SKM-1 treated with dmso at 0.1 percent for 144 hours (cell line): Measurements from ENCODE around the gene TMEM185A.
A peak's percentile ranks its signal among the peaks of the same experiment; 100 is the strongest.
"Not testable (repeated sequence)": the region's sequence is repeated elsewhere in the genome, so short reads cannot be mapped to it uniquely, and the experiment has no call there.

Experiments used
- DNase-seq: peaks from one replicate; lab custom pipeline; 2025; ENCODE audit not compliant: unreplicated experiment; lab: John Stamatoyannopoulos, UW

TMEM185A gene

DNA sequence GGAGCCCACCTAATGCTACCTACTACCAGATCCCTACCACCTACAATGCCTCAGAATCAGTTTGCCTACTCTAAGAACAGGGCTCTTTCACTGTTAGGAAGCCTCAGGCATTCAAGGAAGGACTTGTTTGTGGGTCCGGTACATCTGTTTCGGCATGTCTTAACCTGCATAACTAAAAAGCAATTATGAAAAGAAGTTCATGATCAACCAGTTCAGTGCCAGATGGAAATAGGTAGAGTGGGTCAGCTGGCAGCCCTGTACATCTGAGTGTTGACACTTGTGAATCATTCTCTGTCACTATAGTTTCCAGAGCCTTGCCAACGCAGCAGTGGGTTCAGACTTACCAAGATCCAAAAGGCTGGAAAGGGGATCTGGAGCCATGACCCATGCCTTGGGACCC, 3.3 kb downstream of the TMEM185A start:
- no peak for DNase-seq

DNA sequence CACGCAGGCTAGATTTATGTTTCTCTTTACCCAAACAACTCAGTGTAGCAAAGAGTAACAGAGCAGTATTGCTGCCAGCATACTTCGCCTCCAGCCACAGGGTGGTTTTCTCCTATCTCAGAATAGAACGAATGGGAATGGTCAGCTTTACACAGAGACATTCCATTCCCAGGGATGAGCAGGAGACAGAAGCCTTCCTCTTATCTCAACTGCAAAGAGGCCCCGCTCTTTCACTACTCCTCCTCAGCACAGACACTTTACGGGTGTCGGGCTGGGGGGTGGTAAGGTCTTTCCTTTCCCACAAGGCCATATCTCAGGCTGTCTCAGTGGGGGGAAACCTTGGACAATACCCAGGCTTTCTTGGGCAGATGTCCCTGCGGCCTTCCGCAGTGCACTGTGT, 4.8 kb downstream of the TMEM185A start:
- not testable (repeated sequence) for DNase-seq

- DNase-seq: not testable (repeated sequence)
These were observed 11.9 kb downstream of the TMEM185A start for GRCh38 chrX:149619662-149620061.

DNA sequence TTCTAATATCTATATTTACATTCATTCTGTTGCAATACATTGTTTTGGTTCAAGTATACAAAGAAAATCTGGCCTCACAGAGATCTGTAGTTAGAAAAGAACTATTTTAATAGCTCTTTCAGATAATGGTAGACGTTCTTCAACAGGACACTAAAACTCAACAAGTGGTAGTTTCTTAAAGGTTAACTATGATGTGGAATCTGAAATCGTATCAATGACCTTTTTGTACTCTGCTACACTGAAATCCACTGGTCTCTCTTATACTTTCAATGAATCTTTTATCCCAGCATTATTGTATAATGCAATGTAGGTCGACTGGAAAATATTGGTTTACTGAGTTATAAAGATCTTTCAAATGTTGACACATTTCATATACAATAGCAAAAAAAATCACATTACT, 12.7 kb downstream of the TMEM185A start:
- DNase-seq: no peak

DNA sequence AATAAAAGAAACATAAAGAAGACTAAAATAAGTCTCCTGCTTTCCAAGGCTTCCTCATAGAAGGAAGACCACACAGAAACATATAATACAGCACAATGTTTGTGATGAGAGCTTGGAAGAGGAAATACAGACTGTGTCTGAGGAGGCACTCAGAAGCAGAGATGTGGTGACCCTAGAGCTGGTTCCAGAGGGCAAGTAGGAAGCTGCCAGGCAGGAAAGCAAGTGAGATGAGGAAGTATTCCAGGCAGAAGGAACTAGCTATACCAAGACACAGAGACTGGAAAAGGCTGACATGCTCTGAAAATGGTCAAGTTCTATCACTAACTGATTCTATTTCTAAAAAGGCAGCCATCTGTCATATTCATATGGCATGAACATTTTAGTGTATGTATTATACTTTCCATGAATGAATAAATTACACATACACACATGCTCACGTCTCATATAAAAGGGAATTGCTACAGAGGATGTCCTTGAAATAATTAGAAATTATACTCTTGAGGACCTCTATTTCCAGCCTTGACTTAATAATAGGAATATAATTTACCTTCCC, 19.9 kb downstream of the TMEM185A start:
- no peak for DNase-seq

DNA sequence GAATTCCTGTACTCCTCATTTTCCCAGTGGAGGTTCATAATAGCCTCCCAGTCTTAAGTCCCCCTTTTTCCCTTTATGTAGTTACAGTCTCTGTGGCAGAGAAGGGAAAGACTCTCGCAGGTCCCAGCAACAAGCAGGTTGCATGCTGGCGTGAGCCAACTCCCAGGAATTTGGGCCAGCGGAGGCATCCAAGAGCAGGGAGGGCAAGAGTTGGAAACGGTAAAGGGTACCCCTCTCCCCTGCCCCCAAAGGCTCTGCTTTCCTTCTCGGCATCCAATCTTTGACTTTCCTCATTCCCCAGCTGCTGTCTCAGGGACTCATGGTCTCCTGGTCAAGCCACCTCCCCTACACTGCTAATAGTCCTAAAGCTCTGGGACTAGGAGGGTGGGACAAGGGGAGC, 21.1 kb downstream of the TMEM185A start:
- no peak for DNase-seq

GRCh38 chrX:149607699-149608098, 23.9 kb downstream of the TMEM185A start:
- DNase-seq: no peak

DNA sequence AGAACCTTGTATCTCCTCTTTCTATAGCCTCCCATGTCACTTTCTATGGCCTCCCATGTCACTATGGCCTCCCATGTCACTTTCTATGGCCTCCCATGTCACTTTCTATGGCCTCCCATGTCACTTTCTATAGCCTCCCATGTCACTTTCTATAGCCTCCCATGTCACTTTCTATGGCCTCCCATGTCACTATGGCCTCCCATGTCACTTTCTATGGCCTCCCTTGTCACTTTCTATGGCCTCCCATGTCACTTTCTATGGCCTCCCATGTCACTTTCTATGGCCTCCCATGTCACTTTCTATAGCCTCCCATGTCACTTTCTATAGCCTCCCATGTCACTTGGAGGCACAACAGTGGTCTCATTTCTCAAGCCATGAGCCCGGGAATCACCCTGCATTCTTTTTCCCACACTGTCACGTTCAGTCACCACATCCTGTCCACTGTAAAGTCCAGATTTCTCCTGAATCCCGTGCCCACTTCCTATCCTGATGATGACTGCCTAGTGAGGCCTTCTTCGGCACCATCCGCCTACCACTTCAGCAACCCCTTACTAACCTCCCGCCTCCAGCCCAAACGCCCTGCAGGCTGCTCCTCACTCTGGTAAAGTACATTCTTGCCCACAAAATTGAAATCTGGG, 26.2 kb downstream of the TMEM185A start:
- DNase-seq: not testable (repeated sequence)

DNA sequence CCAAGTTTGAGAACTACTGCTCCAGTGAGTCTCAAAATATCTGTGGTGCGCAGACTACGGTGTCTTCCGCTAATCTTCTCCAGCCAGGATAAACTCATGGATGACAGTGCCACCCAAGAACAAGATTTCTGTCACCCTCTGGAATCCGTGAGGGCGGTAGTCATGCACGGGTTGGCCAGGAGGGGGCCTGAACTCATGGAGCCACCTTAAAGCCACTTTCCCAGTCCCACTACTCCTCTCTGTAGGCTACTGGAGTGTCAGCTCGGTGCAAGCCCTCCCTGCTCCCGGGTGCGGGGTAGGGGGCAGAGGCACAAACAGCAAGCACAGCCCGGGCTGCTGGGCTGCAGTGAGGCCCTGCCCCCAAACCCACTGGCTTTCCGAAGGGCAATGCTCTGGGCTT, 33.0 kb downstream of the TMEM185A start:
- DNase-seq: not testable (repeated sequence)

DNA sequence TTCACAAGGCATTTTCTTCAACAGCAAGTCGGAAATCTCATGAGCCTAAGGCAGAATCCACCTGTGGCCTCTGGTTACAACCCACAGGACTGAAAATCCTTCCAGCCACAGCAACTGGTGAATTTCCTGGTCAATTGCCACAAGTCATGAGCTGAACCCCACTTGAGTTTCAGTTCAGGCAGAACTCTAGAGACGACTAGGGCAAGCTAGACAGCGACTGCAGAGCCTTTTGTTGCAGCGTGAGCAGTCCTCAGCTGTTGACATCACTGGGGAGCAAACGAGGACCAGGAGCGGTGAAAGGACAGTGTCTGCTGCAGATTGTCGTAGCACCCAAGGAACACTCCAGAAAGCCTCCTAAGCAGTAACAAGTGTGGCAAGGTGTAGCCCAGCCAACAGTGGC, 35.6 kb downstream of the TMEM185A start:
- not testable (repeated sequence) for DNase-seq

DNA sequence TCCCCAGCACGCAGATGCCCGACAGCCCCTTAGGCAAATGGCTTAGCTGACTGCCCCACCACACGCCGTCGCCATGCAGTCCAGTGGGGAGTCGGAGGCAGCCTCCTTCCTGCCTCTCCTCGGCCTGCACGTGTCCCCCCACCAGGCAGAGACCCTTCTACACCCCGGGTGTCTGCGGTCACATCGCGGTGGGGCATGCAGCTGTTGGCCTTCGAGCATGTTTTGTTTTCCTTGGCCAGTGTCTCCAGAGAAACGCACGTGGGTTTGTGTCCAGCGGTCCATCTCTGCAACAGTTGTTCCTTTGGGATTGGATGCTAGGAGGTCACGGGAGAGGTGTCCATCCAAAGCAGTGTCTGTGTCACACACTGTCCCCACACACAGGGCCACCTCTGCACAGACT, 36.4 kb downstream of the TMEM185A start, which contains the start of gene HSFX2:
HSFX2 (minus strand) TSS at position 101 of the 400 bp plus-strand sequence. CDS start 614 bp downstream, outside the sequence.
- not testable (repeated sequence) for DNase-seq

DNA sequence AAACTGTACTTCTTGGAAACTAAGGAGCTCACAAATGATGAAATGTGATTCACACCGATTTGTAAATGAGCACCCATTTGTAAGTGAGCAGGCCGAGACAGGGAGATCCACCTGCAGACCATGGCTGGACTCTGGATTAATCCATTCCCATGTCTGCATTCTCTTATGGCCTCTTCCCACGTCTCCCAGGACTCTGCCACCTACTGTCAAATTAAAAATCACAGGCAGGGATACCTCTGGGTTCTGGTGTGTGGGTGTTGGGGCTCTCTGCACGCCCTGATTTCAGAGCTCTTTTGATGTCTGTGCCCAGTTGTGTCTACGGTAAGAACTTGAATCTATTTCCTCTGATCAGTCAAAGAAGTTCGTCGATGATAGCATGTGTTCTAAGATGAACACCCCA, 40.6 kb downstream of the TMEM185A start:
- DNase-seq: not testable (repeated sequence)

DNA sequence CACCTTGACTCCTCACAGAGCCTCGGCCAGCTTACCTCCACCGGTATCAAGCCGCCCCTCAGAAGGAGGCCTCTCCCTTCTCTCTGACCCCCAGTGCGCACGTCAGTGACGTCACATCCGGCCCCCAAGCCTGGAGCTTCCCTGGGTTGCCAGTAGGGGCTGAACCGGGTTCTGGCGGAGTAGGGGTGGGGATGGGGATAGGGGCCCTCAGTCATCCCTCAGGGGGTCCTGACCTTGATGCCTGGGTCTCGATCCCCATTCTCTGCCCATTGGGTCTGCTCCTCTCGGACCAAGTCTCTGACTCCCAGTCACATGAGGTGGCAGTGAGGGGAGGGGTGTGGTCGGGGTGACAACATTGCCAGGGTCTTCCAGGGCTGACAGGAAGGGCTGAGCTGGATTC, 44.2 kb downstream of the TMEM185A start, which contains the start of gene MAGEA9B:
MAGEA9B (minus strand) TSS at position 101 of the 400 bp plus-strand sequence. CDS start 4,280 bp downstream, outside the sequence.
- not testable (repeated sequence) for DNase-seq

DNA sequence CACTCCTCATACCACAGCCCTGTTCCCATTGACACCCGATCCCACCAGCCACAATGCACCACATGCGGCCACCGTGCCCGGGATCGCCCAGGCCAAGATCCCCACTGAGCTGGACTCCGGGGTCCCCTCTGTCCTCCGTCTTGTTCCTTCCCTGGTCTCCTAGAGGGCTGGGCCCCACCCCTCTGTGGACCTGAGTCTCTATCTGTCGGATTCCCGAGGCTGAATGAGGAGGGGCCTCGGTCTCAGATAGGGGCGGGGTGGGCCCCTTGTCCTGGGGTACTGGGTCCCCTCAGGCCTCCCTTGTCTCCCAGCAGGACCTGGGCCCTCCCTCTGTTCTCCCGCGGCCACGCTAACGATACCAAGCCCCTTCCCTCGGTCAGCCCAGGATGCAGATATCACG, 46.0 kb downstream of the TMEM185A start:
- not testable (repeated sequence) for DNase-seq

DNA sequence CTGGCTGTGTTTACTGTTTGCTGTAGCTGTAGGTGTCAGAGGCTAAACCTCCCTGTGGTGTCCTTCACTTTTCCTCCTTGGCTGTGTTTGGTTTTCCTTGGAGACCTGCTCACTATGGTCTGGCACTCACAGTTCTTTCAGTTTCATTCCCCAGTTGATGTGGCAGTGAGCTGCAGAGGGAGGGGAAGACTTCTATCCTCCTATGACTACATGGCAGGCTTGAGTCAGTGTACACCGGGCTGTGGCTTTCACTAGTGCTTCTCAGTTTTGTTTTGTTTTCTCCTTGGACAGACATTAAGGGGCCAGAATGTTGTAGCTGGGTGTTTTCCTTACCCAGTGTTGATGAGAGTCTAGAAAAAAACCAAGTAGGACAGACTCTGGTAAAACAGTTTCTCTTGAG, 58.1 kb downstream of the TMEM185A start:
- DNase-seq: not testable (repeated sequence)

GRCh38 chrX:149572743-149573142, 58.8 kb downstream of the TMEM185A start:
- DNase-seq: no peak

GRCh38 chrX:149571770-149572169, 59.8 kb downstream of the TMEM185A start:
- DNase-seq: no peak

DNA sequence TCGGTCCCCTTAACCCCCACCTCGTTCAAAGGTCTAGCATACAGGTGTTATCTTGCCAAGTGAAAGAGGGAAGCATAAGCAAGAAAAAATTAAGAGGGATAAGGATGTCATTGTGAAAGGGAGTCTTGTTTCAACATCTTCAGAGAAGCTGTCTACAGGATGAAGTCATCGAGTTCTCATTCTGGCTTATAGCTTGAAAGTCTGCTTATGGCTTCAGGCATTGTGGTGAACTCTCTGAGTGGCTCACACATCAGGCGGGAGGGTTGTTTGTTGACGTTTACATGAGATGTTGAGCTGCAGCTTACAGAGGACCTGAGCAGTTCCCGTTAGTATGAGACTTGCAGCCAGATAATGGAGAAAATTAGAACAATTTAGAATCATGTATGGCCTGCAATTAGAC, 60.9 kb downstream of the TMEM185A start:
- DNase-seq: peak; percentile 11

DNA sequence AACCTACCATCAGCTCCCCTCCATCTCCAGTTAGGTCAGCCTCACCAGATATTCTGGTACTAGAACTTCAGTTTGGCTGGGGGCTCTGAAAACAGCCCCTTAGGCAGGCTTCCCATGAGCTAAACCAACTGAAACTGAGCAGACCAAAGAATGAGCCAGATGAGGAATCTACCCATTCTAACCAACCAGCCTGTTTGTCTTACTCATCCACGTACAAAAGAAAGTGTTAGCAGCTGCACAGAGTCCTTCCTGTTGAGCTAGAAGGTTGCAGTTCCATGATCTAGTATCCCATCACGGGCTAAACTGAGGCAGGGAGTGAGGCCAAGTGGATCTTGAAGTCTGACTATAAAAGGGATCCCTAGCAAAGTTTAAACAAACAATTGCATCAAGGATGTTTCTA, 61.8 kb downstream of the TMEM185A start:
- no peak for DNase-seq

- no peak for DNase-seq
These were observed 62.8 kb downstream of the TMEM185A start for GRCh38 chrX:149568701-149569296.

DNA sequence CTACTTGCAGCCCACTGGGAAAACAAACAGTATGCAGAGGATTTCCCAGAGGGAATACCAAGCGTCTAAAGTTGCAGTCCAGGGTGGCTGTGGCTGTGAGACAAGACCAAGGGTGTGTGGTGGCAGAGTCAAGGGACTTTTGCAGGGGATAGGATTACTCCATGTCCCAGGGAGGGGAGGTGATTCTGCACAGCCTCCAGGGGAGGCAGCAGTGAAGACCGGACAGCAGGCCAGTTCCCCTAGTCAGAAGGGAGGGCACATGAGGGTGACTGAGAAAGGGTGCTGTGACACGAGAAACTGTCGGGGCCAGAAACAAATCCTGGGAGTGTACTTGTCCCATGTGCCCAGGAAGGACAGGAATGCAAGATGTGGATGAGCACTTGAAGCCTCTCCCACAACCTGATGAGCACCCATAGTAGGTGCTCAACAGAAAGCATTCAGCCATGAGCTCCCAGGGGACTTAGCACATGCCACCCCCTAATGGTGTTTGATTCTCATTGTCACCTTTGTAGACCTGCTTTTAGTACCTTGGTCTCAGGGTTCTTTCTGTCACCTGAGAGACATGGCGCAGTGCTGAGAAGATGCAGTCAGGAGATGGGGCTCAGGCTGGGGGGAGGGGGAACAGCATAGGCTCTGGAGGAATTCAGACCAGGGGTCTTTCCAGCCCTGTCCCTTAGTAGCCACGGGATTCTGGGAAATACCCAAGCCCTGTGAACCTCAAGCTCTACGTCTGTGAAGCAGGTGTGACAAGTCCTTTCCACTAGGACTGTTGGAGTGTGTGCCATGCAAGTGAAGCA, 63.8 kb downstream of the TMEM185A start:
- DNase-seq: no peak
